ENCODE data around the gene RAB11B.
"Not testable (repeated sequence)": the region's sequence is repeated elsewhere in the genome, so short reads cannot be mapped to it uniquely, and the experiment has no call there.

The RAB11B gene

DNA sequence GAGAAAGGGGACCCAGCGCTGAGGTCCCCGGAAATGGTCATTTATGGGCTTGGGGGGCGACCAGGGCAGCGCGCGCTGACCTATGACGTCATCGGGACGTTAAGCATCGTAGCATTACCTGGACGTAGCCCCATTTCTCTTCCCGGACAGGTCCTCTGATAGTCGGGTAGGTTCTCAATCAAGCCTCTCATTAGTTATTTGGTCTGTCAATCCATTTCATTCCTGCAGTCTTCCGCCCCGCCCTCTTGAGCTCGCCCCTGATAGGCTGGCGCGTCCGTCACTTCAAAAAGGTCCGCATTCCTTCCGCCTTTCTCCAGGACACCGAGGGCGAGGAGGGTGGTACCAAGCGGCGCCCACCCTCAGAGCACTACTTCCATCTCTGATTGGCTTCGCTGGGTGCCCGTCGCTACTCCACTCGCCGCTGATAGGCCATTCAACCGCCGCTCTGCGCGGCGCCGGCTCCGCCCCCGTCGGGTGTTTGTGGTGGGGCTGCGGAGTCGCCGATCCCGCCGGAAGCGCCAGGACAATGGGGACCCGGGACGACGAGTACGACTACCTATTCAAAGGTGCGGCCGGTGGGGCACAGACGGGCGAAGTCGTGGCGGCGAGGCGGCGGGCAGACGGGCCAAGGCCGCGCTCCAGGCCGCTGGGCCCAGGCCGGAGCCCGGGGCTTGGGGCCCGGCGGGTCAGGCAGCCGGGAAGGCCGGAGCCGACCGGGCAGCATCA, at the start of gene RAB11B:
Gene RAB11B (plus strand): TSS at position 470 of the 726 bp plus-strand sequence. CDS start 57 bp downstream, at position 527.
- DNase-seq (ENCODE audit: low read depth in 2 of 2) = peak; percentile 94 to 96

DNA sequence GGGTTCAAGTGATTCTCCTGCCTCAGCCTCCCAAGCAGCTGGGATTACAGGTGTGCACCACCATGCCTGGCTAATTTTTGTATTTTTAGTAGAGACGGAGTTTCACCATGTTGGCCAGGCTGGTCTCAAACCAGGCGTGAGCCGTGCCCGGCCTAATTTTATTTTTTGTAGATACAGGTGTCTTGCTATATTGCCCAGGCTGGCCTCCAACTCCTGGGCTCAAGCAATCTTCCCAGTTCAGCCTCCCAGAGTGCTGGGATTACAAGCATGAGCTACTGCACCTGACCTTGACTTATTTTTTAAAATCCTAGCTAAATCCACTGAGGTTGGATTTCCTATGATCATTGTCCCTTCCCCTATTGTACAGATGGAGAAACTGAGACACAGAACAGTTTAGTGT, 48.7 kb upstream of the RAB11B start:
- not testable (repeated sequence) for DNase-seq (ENCODE audit: low read depth in 2 of 2)

DNA sequence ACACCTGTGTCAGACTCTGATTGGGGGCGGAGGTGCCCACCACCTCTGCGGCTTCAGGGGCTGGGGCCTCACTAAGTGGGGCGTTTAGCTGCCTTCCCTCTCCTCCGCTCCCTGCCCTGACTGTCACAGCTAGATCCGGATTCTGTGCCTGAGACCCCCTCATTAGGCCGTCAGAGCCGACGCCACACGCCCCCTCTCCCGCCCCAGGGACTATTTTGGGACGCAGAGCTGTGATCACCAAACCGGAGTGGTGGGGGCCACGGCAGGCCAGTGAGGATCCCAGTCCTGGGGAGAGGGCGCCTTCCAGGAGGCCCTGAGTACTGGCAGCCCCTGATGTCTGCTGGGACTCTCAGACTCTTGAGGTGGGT, 47.9 kb upstream of the RAB11B start:
- DNase-seq (ENCODE audit: low read depth in 2 of 2) = no peak

DNA sequence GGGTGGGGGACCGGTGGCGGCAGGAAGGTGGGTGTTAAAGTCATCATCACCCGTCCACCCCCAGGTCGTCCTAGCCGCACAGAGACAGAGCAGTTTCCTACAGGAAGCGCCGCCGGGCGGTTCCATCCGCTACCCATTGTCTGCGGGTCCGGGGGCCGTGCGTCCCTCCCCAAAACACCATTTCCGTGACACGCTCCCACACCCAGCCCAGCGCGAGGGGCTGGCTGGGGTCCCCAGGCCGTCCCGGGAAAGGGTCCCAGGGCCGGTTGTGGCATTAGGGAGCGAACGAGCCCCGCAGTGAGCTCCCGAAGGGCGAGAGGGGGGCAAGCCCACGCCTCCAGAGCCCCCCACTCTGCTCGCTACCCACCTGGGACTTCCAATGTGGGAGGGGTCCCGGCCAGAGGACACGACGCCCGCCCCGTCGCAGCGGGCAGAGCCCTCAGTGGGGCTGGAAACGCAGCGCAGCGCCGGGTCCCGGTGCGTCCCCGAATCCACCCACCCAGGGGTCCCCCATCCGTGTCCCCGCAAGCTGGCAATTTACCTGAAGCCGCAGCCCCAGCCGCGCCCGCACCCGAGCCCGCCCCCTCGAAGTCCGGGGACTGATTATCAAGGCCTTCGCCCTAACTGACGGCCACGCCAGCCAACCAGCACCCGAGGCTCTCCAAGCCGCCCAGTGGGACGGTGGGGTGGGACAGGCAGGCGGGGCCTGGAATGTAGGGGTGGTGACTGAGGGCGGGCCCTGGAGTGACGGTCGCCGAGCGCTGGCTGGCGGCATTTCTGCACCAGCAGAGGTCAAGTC, 47.3 kb upstream of the RAB11B start, which contains the start of gene KANK3:
Gene KANK3 (minus strand): TSS at position 579 of the 799 bp plus-strand sequence. CDS start 5,434 bp downstream, outside the sequence.
- DNase-seq (ENCODE audit: low read depth in 2 of 2) = peak; percentile 81

DNA sequence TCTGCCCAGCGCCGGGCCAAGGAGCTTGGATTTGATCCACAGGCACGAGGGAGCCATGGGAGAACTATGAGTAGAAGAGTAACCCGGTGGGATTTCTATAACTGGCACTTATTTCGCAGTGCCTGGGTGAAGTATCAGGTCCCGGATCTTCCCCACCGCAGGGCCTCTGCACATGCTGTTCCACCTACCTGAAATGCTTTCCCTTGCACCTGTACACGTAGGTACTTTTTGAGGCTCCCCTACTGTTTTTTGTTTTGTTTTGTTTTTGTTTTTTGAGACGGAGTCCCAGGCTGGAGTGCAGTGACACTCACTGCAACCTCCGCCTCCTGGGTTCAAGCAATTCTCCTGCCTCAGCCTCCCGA, 46.7 kb upstream of the RAB11B start:
- DNase-seq (ENCODE audit: low read depth in 2 of 2) = no peak

DNA sequence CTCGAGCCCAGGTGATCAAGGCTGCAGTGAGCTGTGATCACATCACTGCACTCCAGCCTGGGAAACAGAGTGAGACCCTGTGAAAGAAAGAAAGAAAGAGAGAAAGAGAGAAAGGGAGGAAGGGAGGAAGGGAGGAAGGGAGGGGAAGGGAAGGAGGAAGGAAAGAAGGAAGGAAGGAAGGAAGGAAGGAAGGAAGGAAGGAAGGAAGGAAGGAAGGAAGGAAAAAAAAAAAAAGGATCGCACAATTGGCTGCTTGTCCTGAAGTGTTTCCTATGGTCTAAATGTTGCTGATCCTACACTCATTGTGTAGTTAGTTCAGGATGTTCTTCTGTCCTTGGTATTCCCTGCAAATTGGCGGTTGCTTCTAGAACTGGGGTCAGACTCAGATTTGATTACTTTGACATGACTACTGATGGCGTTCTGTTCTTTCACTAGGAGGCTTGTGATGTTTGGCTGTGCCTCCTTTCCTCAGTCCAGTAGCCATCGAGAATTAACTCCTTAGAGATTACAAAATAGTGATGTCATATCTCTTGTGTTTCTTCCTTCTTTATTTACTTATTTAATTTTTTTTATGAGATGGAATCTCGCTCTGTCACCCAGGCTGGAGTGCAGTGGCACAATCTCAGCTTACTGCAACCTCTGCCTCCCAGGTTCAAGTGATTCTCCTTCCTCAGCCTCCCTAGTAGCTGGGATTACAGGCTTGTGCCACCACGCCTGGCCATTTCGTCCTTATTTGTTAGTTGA, 40.4 kb upstream of the RAB11B start:
- DNase-seq (ENCODE audit: low read depth in 2 of 2) = not testable (repeated sequence)

DNA sequence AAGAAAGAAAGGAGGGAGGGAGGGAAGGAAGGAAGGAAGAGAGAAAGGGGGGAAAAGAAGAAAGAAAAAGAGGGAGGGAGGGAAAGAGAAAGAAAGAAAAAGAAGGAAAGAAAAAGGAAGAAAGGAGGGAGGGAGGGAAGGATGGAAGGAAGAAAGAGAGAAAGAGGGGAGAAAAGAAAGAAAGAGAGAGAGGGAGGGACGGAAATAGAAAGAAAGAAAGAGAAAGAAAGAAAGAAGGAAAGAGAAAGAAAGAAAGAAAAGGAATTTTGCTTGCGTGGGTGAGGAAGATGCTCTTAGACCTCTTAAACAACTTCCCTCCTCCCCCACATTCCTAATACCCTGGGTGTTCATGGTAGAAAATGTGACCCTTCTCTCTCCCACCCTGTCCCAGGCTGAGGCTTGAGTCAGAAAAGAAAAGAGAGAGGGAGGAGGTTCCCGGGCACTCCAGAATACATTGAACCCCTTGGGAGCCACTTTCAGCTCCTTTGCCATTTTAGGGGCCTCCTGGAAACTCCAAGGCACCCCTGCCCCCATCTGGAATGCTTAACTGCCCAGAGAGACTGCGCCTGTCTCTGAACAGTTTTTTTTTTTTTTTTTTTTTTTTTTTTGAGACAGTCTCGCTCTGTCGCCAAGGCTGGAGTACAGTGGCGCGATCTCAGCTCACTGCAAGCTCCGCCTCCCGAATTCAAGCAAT, 37.9 kb upstream of the RAB11B start:
- no peak for DNase-seq (ENCODE audit: low read depth in 2 of 2)

DNA sequence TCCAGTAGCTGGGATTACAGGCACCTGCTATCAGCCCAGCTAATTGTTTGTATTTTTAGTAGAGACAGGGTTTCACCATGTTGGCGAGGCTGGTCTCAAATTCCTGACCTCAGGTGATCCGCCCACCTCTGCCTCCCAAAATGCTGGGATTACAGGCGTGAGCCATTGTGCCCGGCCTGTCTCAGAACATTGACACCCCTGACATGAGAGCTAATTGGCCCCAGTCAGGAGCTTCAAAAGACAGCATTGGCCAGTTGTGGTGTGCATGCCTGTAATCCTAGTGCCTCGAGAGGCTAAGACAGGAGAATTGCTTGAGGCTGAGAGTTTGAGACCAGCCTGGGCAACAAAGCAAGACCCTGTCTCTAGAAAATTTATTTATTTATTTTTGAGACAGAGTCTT, 37.3 kb upstream of the RAB11B start:
- not testable (repeated sequence) for DNase-seq (ENCODE audit: low read depth in 2 of 2)

DNA sequence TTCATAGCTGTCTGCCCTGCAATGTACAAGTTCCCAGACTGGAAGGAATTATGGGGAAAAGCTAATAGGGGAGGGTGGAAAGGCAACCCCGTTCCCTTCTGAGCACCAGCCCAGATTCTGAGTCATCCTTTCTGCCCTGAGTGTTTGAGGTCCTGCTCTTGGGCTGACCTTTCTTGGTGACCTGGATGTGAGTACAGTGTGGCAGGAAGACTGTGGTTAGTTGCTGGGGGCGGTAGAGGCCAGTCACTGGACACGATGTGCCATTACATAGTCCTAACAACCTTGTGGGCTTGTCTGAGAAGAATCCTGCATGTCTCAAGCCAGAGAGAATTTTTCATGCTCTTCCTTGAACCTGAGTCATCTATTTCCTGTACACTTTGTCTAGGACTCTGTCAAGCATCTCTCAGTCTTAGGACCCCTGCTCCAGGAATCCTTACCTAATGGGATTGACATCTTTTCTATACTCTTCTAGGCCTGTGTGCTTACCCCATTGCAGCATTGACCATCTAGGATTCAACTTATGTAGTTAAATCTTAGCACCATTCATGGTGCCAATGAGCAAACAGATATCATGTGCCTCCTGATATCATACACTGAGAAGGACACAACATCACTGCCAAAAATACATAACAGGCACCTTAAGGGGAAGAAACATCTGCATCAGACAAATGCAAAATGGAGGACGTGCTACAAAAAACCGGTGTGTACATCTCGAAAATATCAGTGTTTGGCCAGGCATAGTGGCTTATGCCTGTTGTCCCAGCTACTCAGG, 34.3 kb upstream of the RAB11B start:
- DNase-seq (ENCODE audit: low read depth in 2 of 2) = no peak

DNA sequence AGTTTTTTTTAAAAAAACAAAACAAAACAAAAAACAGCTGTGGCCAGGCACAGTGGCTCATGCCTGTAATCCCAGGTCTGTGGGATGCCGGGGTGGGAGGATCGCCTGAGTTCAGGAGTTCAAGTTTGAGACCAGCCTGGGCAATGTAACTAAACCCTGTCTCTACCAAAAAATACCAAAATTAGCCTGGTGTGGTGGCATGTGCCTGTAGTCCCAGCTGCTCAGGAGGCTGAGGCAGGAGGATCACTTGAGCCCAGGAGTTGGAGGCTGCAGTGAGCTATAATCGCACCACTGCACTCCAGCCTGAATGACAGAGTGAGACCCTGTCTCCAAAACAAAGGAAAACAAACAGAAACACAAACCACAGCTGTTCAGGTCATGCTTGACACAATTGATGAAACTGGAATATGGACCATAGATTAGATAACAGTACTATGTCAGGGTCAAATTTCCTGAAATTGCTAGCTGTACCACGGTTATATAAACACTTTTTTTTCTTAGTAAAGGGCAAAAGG, 33.1 kb upstream of the RAB11B start:
- DNase-seq (ENCODE audit: low read depth in 2 of 2) = no peak

DNA sequence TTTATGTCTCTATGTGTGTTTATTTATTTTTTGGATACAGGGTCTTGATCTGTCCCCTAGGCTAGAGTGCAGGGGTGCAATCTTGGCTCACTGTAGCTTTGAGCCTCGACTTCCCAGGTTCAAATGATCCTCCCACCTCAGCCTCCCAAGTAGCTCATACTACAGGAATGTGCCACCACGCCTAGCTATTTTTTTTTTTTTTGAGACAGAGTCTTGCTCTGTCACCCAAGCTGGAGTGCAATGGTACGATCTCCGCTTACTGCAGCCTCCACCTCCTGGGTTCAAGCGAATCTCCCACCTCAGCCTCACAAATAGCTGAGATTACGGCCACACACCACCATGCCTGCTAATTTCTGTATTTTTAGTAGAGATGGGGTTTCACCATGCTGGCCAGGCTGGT, 31.2 kb upstream of the RAB11B start:
- DNase-seq (ENCODE audit: low read depth in 2 of 2) = no peak

DNA sequence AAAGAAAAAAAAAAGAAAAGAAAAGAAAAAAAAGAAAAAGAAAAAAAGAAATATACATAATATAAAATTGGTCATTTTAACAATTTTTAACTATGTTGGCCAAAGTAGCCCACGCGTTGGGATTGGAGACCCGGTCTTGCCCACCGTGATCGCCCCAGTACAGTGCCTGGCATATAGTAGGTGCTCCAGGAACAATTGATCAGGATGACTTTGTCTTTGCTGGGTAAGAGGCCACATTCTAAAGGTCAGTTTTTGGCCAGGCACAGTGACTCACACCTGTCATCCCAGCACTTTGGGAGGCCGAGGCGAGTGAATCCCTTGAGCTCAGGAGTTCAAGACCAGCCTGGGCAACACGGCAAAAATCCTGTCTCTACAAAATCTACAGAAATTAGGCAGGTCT, 30.0 kb upstream of the RAB11B start:
- no peak for DNase-seq (ENCODE audit: low read depth in 2 of 2)

DNA sequence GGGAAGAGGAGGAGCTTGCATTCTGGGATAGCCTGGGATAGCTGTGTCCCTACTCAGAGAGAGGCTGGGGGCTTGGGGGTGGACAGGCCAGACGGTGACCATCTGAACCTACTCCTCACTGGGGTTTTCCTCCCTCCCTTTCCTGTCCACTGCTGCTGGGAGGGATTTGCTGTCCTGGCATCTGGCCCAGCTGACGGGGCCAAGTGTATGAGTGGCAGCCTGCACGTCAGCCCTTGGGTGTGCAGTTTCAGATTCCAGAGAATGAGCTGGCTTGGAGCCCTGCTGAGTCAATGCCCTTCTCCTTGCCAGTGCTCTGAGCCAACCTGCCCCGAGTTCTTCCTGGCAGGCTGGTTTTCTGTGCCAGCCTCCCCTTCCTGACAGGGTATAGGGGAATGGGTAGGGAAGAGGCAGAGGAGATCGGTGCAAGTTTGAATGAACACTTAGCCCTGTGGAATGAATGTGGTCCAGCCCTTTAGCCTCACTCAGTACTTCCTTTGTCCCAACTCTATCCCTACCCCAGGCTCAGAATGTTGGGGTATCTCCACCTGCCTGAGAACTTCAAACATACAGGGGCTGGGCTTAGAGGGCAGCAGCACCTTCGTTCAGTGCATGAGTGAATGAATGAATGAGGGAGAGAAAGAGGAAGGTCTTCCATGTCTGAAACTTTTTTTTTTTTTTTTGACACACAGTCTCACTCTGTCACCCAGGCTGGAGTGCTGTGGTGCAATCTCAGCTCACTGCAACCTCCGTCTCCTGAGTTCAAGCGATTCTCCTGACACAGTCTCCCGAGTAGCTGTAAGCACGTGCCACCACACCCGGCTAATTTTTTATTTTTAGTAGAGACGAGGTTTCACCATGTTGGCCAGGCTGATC, 28.0 kb upstream of the RAB11B start:
- no peak for DNase-seq (ENCODE audit: low read depth in 2 of 2)

DNA sequence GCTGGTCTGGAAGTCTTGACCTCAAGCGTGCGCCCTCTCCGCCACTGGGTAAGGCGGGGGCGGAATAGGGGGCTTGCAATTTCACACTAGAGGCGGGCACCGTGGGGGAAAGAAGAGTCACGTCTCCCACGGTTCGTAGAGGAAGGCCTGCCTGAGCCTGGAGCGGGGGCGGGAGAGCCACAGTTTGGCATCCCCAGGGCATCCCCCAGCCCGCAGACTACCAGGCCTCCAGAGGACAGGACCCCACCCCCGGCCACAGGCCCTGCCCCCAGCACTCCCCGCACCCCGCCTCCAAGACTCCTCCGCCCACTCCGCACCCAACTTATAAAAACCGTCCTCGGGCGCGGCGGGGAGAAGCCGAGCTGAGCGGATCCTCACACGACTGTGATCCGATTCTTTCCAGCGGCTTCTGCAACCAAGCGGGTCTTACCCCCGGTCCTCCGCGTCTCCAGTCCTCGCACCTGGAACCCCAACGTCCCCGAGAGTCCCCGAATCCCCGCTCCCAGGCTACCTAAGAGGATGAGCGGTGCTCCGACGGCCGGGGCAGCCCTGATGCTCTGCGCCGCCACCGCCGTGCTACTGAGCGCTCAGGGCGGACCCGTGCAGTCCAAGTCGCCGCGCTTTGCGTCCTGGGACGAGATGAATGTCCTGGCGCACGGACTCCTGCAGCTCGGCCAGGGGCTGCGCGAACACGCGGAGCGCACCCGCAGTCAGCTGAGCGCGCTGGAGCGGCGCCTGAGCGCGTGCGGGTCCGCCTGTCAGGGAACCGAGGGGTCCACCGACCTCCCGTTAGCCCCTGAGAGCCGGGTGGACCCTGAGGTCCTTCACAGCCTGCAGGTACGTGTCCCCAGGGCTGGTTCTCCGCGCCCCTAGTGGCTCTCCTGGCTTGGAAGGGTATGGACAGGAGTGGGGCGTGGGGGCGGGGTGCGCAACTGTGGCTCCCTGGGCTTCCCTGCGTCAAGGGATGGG, 26.1 kb upstream of the RAB11B start, which contains the start of gene ANGPTL4:
Gene ANGPTL4 (plus strand): TSS at position 353 of the 969 bp plus-strand sequence. CDS start 167 bp downstream, at position 520.
- DNase-seq (ENCODE audit: low read depth in 2 of 2) = peak in 1 of 2 donors; percentile 20

DNA sequence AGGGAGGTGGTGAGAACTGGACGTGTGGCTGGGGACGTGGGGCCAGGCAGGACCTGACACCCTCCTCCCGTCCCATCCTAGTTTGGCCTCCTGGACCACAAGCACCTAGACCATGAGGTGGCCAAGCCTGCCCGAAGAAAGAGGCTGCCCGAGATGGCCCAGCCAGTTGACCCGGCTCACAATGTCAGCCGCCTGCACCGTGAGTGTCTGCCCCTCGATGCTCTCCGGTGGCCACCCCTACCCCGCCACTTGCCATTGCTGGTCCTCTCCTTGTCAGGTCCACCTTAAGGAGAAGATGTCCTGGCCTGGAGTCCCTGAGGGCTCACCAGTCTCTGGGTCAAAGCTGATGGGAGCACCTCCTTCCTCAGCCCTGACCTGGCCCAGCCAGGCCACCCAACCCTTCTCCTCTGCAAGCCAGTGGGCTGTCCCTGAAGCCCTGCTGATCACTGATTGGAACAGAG, 24.0 kb upstream of the RAB11B start:
- no peak for DNase-seq (ENCODE audit: low read depth in 2 of 2)

DNA sequence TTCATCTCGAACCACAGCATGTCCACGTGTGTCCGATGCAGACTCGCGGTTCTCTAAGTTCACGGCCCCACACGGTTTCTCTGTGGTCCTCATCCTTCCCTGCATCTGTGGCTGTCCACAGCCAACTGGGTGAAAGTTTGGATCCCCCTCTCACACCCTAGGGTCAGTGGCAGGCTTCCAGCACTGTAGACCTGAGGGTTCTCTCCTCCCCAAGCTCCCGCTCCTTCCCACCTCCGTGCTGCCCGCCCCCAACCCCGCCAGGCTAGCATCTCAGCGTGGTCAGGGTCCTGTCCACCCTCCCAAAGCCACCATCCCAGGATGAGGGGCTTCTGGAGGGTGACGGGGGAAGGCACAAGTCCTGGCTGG, 23.2 kb upstream of the RAB11B start:
- DNase-seq (ENCODE audit: low read depth in 2 of 2) = no peak

DNA sequence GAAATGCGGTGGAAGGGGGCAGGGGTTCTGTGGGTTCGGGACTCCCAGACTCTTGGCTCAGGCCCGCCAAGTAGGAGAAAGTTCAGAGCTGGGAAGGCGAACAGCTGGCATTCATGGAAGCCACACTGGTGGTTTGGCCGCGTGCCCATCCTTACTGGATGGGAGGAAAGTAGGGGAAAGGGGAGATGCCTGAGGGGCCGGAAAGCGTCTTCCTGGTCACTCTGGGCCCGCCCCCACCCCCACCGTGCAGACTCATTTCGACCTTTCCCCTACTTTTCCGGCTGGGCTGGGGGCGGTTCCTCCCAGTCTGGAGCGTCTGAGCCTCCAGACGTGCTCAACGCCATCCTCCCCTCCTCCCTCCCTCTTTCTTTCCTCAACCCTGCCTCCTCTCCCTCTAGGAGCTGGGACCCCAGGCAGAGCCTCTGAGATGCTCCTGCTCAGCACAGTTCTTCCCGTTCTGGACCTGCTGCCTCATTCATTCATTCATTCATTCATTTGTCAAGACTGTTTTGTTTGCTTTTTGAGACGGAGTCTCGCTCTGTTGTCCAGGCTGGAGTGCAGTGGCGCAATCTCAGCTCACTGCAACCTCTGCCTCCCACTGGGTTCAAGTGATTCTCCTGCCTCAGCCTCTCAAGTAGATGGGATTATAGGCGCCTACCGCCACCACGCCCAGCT, 22.7 kb upstream of the RAB11B start:
- DNase-seq (ENCODE audit: low read depth in 2 of 2) = no peak
